HG02852 (cell line): ENCODE data around the gene KCTD12.
"Not testable (repeated sequence)": the region's sequence is repeated elsewhere in the genome, so short reads cannot be mapped to it uniquely, and the experiment has no call there.

Experiments
- ATAC-seq: cut with Tn5 transposase; IDR thresholded peaks from one replicate; pipeline ENCODE4 v1.9.1; 2021; ENCODE audit warnings: mild to moderate bottlenecking, moderate library complexity; ENCODE audit not compliant: unreplicated experiment

KCTD12 gene

GRCh38 chr13:76886292-76887075, at the start of gene KCTD12:
Gene KCTD12 (minus strand): TSS chr13:76886405. CDS start chr13:76886148, 257 bp downstream.
- ATAC-seq = peak; percentile 67

- no peak for ATAC-seq
These were observed 48.5 kb upstream of the KCTD12 start for GRCh38 chr13:76934671-76935070.

GRCh38 chr13:76932076-76932475, 45.9 kb upstream of the KCTD12 start:
- no peak for ATAC-seq

- ATAC-seq = no peak
These were observed 43.7 kb upstream of the KCTD12 start for GRCh38 chr13:76929851-76930374.

- no peak for ATAC-seq
These were observed 43.1 kb upstream of the KCTD12 start for GRCh38 chr13:76929320-76929719.

GRCh38 chr13:76928456-76928855, 42.3 kb upstream of the KCTD12 start:
- no peak for ATAC-seq

- no peak for ATAC-seq
These were observed 41.8 kb upstream of the KCTD12 start for GRCh38 chr13:76927955-76928354.

- ATAC-seq = no peak
These were observed 38.9 kb upstream of the KCTD12 start for GRCh38 chr13:76925115-76925514.

- no peak for ATAC-seq
These were observed 35.3 kb upstream of the KCTD12 start for GRCh38 chr13:76921516-76921915.

- not testable (repeated sequence) for ATAC-seq
These were observed 31.7 kb upstream of the KCTD12 start for GRCh38 chr13:76917755-76918481.

- no peak for ATAC-seq
These were observed 30.9 kb upstream of the KCTD12 start for GRCh38 chr13:76917095-76917494.

GRCh38 chr13:76913898-76914297, 27.7 kb upstream of the KCTD12 start:
- no peak for ATAC-seq

GRCh38 chr13:76912476-76912875, 26.3 kb upstream of the KCTD12 start:
- ATAC-seq = no peak

- no peak for ATAC-seq
These were observed 18.3 kb upstream of the KCTD12 start for GRCh38 chr13:76904507-76904906.

GRCh38 chr13:76903544-76904162, 17.4 kb upstream of the KCTD12 start:
- ATAC-seq = peak; percentile 98

GRCh38 chr13:76899066-76899465, 12.9 kb upstream of the KCTD12 start:
- not testable (repeated sequence) for ATAC-seq

GRCh38 chr13:76897171-76897570, 11.0 kb upstream of the KCTD12 start:
- not testable (repeated sequence) for ATAC-seq

GRCh38 chr13:76894401-76895110, 8.4 kb upstream of the KCTD12 start:
- peak; percentile 64 for ATAC-seq

GRCh38 chr13:76892488-76892887, 6.3 kb upstream of the KCTD12 start:
- no peak for ATAC-seq

GRCh38 chr13:76890021-76890420, 3.8 kb upstream of the KCTD12 start:
- no peak for ATAC-seq

- no peak for ATAC-seq
These were observed 3.0 kb upstream of the KCTD12 start for GRCh38 chr13:76889254-76889653.
